Keratinocyte (primary cell): ENCODE data around the gene RELCH. TPM values are rescaled to one million over a fixed set of nuclear protein-coding genes. Genes with fewer than 3 reads are reported as not detected.

Experiments used
- DNase-seq: peaks from one replicate; pipeline ENCODE4 v3.0.0-alpha.2; 2011; ENCODE audit warnings: low read depth, missing footprints, low spot score
- FAIRE-seq: peaks from 2 replicates; lab custom pipeline; 2011; peaks lifted over from hg19 to GRCh38; lab: Jason Lieb, UNC
- H2AFZ ChIP-seq: 2 replicates; pipeline ENCODE4 v1.6.0; 2012; ENCODE audit warnings: low read length, control low read depth, inconsistent platforms; ENCODE audit not compliant: control insufficient read depth
- H3K27ac ChIP-seq: 2 replicates; pipeline ENCODE4 v1.5.1; 2011; ENCODE audit warnings: low read length; ENCODE audit not compliant: control insufficient read depth, insufficient read depth
- H3K27me3 ChIP-seq: 3 replicates; pipeline ENCODE4 v1.6.0; 2011; ENCODE audit warnings: low read length; ENCODE audit not compliant: control insufficient read depth, insufficient read depth; ENCODE audit errors: extremely low read depth
- H3K36me3 ChIP-seq, 2 experiments: 2 replicates in 1 of 2; 3 replicates in 1 of 2; pipeline ENCODE4 v1.5.1; 2011; ENCODE audit warnings: low read length in 2 of 2, mild to moderate bottlenecking in 1 of 2; ENCODE audit not compliant: control insufficient read depth in 2 of 2, insufficient read depth in 2 of 2; ENCODE audit errors: extremely low read depth in 1 of 2
- H3K4me1 ChIP-seq: 3 replicates; pipeline ENCODE4 v1.5.1; 2011; ENCODE audit warnings: low read length; ENCODE audit not compliant: control insufficient read depth, insufficient read depth; ENCODE audit errors: extremely low read depth
- H3K4me2 ChIP-seq: 3 replicates; pipeline ENCODE4 v1.6.0; 2011; ENCODE audit warnings: low read depth, low read length; ENCODE audit not compliant: control insufficient read depth, insufficient read depth; ENCODE audit errors: extremely low read depth
- H3K4me3 ChIP-seq, 3 experiments: fragments of 200-600 bp in 1 of 3; sonication (generic) in 1 of 3; 2 replicates in 2 of 3; 3 replicates in 1 of 3; pipeline ENCODE4 v1.5.1; 2011 to 2016; ENCODE audit warnings: low read length in 3 of 3, mild to moderate bottlenecking in 3 of 3, control low read depth in 2 of 3, inconsistent platforms in 1 of 3, low read depth in 1 of 3, mixed read lengths in 1 of 3, mixed run types in 1 of 3, moderate library complexity in 1 of 3; ENCODE audit not compliant: control insufficient read depth in 2 of 3, insufficient read depth in 2 of 3; ENCODE audit errors: extremely low read depth in 1 of 3
- H3K79me2 ChIP-seq: 2 replicates; pipeline ENCODE4 v1.6.0; 2012; ENCODE audit warnings: low read length; ENCODE audit not compliant: control insufficient read depth, insufficient read depth
- H3K9ac ChIP-seq: 3 replicates; pipeline ENCODE4 v1.6.0; 2011; ENCODE audit warnings: low read length; ENCODE audit not compliant: control insufficient read depth, insufficient read depth; ENCODE audit errors: extremely low read depth
- H3K9me1 ChIP-seq: 3 replicates; pipeline ENCODE4 v1.6.0; 2011; ENCODE audit warnings: low read length; ENCODE audit not compliant: control insufficient read depth, insufficient read depth; ENCODE audit errors: extremely low read depth
- H3K9me3 ChIP-seq: 2 replicates; pipeline ENCODE4 v1.5.1; 2012; ENCODE audit warnings: low read depth, low read length; ENCODE audit not compliant: control insufficient read depth
- H4K20me1 ChIP-seq: 3 replicates; pipeline ENCODE4 v1.6.0; 2011; ENCODE audit warnings: low read length; ENCODE audit not compliant: control insufficient read depth, insufficient read depth; ENCODE audit errors: extremely low read depth
- EZH2 ChIP-seq: IDR thresholded peaks from one replicate; pipeline ENCODE4 v1.6.1; 2012; ENCODE audit warnings: inconsistent platforms, mild to moderate bottlenecking, low read length, moderate library complexity
- dilution Hi-C: fragments of 300-500 bp; cut with MboI; formaldehyde crosslinking; loops from one replicate; pipeline ENCODE4 v1.7.0; 2020; ENCODE audit warnings: low sequenced_read_pairs; ENCODE audit not compliant: extremely low pct_ligation_motif_present
- polyA plus RNA-seq, 5 experiments: library from polyadenylated mRNA; depleted of rRNA in 3 of 5; stranded (reverse) in 3 of 5; stranded (forward) in 1 of 5; unstranded in 1 of 5; fragments of >200 nt; gene quantifications; 1 replicate in 1 of 5; 2 replicates in 3 of 5; 3 replicates in 1 of 5; pipeline versions ENCODE4 v1.2.1 to v1.2.3, GENCODE V29; 2011 to 2012; ENCODE audit warnings: missing spikeins in 2 of 5, low read depth in 1 of 5, low replicate concordance in 1 of 5
- TF ChIP-seq, protein P1 (sequence below), 3 experiments: IDR thresholded peaks in 1 of 3; conservative IDR thresholded peaks in 1 of 3; optimal IDR thresholded peaks in 1 of 3; 2 replicates in 2 of 3; 3 replicates in 1 of 3; pipeline versions ENCODE3 to v1.5.1; 2011; ENCODE audit warnings: low read length in 3 of 3, mild to moderate bottlenecking in 3 of 3, moderate library complexity in 2 of 3, control low read depth in 1 of 3, inconsistent platforms in 1 of 3; ENCODE audit not compliant: insufficient read depth in 2 of 3; ENCODE audit errors: extremely low read depth in 1 of 3

The RELCH gene
- polyA plus RNA-seq, 1 donor (not counting 4 experiments of a cell fraction or from before 2014, with no cell fraction given) = 21.8 TPM

DNA sequence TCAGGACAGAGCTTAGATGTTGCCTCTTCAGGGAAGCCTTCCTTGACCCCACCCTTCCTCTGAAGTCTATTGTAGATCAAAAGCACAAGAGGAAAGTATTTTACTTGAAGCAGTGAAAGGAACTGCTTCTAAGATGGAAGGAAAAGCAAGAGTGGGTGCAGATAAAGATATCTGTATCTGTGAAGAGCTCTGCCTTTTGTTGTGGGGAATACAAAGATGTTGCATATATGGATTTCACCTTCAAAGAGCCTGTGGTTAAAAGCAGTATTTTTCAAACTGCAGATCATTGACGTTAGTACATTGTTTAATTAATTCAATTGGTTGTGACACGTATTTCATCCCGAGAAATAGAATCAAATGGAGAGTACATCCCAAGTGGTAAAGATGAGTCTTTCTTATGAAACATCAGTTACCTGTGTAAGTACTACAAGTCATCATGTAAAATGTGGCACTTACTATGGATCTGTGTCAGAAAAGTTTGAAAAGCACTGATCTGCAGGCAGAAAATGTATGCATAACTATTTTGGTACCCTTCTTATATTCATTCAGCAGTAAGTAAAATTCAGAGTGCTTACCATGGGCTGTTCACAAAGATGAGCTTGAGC is 113.4 kb downstream of the RELCH start:
- peak; percentile 26 for FAIRE-seq
- H3K27me3 ChIP-seq = no peaks in the 10 kb centered on the region
- H3K4me3 ChIP-seq = no peak overlapping the region

GRCh38 chr18:62301322-62301721 is 114.3 kb downstream of the RELCH start:
- Histone ChIP-seq H3K36me3 (peaks cover 0 to 5% of the 10 kb centered on the region in 2 experiments), H3K9ac (no peak overlapping the region), H4K20me1 (no peaks in the 10 kb centered on the region), H3K27me3 (no peaks in the 10 kb centered on the region), H3K4me1 (no peaks in the 10 kb centered on the region), H3K4me3 (no peak overlapping the region), H3K9me3 (no peaks in the 10 kb centered on the region), H3K79me2 (no peaks in the 10 kb centered on the region), H2AFZ (no peak overlapping the region), H3K9me1 (no peaks in the 10 kb centered on the region), H3K4me2 (no peak overlapping the region), H3K27ac (no peak overlapping the region)
- DNase-seq = no peak
- FAIRE-seq = no peak
- dilution Hi-C loops = no loop called here
- TF ChIP-seq, protein P1, sequence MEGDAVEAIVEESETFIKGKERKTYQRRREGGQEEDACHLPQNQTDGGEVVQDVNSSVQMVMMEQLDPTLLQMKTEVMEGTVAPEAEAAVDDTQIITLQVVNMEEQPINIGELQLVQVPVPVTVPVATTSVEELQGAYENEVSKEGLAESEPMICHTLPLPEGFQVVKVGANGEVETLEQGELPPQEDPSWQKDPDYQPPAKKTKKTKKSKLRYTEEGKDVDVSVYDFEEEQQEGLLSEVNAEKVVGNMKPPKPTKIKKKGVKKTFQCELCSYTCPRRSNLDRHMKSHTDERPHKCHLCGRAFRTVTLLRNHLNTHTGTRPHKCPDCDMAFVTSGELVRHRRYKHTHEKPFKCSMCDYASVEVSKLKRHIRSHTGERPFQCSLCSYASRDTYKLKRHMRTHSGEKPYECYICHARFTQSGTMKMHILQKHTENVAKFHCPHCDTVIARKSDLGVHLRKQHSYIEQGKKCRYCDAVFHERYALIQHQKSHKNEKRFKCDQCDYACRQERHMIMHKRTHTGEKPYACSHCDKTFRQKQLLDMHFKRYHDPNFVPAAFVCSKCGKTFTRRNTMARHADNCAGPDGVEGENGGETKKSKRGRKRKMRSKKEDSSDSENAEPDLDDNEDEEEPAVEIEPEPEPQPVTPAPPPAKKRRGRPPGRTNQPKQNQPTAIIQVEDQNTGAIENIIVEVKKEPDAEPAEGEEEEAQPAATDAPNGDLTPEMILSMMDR (optimal IDR thresholded peaks at IDR 0.05 in 1 of 3, IDR thresholded peaks at IDR 0.05 in 1 of 3, conservative IDR thresholded peaks at IDR 0.05 in 1 of 3; ENCODE audit: extremely low read depth in 1 of 3, insufficient read depth in 2 of 3, low read length in 3 of 3) = no peak
- no peak for TF ChIP-seq EZH2

More for the DNA sequence above, 113.4 kb downstream of the RELCH start:
- Histone ChIP-seq H3K27ac (no peak overlapping the region), H3K9me1 (no peaks in the 10 kb centered on the region), H3K9ac (no peak overlapping the region), H3K79me2 (no peaks in the 10 kb centered on the region), H4K20me1 (no peaks in the 10 kb centered on the region), H2AFZ (no peak overlapping the region), H3K9me3 (no peaks in the 10 kb centered on the region), H3K36me3 (peaks cover 0 to 5% of the 10 kb centered on the region in 2 experiments), H3K4me1 (no peaks in the 10 kb centered on the region), H3K4me2 (no peak overlapping the region)
- TF ChIP-seq, protein P1 (optimal IDR thresholded peaks at IDR 0.05 in 1 of 3, IDR thresholded peaks at IDR 0.05 in 1 of 3, conservative IDR thresholded peaks at IDR 0.05 in 1 of 3; ENCODE audit: extremely low read depth in 1 of 3, insufficient read depth in 2 of 3, low read length in 3 of 3) = no peak
- TF ChIP-seq EZH2 = no peak
- dilution Hi-C loops = no loop called here
- DNase-seq = no peak
